Endothelial cell of umbilical vein (primary cell): ENCODE measurements around the gene AURKAIP1. TPM values are rescaled to one million over a fixed set of nuclear protein-coding genes. Genes with fewer than 3 reads are reported as not detected.
A peak's percentile ranks its signal among the peaks of the same experiment; 100 is the strongest.

Experiments
- BruUV-seq: library from RNA; stranded (reverse); fragments of 400-500 nt; replicated peaks from 2 replicates; lab custom pipeline; 2021; lab: Mats Ljungman, UMichigan
- CTCF ChIA-PET: fragments of 300-600, 350-600 bp; sonication (Branson Sonifier 250); formaldehyde crosslinking; loops from one replicate; lab custom pipeline; 2021; ENCODE audit warnings: antibody characterized with exemption, inconsistent platforms; lab: Charles Lee
- POLR2A ChIA-PET: fragments of 300-600, 350-600 bp; sonication (Branson Sonifier 250); formaldehyde crosslinking; loops from one replicate; lab custom pipeline; 2021; ENCODE audit warnings: antibody characterized with exemption, inconsistent platforms; lab: Charles Lee
- DNase-seq: peaks from one replicate; pipeline ENCODE4 v3.0.0-alpha.2; 2011; ENCODE audit warnings: low read depth, low spot score
- FAIRE-seq: peaks from 2 replicates; lab custom pipeline; 2011; peaks lifted over from hg19 to GRCh38; lab: Jason Lieb, UNC
- H2AFZ ChIP-seq: 2 replicates; pipeline ENCODE4 v1.6.0; 2012; ENCODE audit warnings: low read depth, low read length, control low read depth, inconsistent platforms
- H3K27ac ChIP-seq: 2 replicates; pipeline ENCODE4 v1.5.1; 2011; ENCODE audit warnings: low read depth, mild to moderate bottlenecking, control low read depth, low read length, moderate library complexity; ENCODE audit not compliant: insufficient read depth
- H3K27me3 ChIP-seq, 2 experiments: 2 replicates each; pipeline versions ENCODE4 v1.6.0 to v1.6.1; 2011; ENCODE audit warnings: low read length in 2 of 2, mixed read lengths in 1 of 2; ENCODE audit not compliant: control insufficient read depth in 2 of 2, insufficient read depth in 2 of 2
- H3K36me3 ChIP-seq, 2 experiments: 2 replicates in 1 of 2; 3 replicates in 1 of 2; pipeline ENCODE4 v1.5.1; 2011; ENCODE audit warnings: low read length in 2 of 2, mild to moderate bottlenecking in 1 of 2, moderate library complexity in 1 of 2; ENCODE audit not compliant: control insufficient read depth in 2 of 2, insufficient read depth in 2 of 2; ENCODE audit errors: extremely low read depth in 1 of 2
- H3K4me1 ChIP-seq: 3 replicates; pipeline ENCODE4 v1.5.1; 2011; ENCODE audit warnings: mild to moderate bottlenecking, low read length; ENCODE audit not compliant: control insufficient read depth, insufficient read depth; ENCODE audit errors: extremely low read depth
- H3K4me2 ChIP-seq: 2 replicates; pipeline ENCODE4 v1.6.1; 2011; ENCODE audit warnings: low read length, control low read depth, mixed read lengths; ENCODE audit not compliant: insufficient read depth
- H3K4me3 ChIP-seq, 3 experiments: fragments of 200-600 bp in 1 of 3; sonication (generic), shearing (Covaris generic) in 1 of 3; replicated peaks in 1 of 3; 2 replicates each; pipeline ENCODE4 v1.5.1; 2011 to 2016; ENCODE audit warnings: control low read depth in 3 of 3, low read length in 3 of 3, mild to moderate bottlenecking in 2 of 3, inconsistent platforms in 1 of 3, low read depth in 1 of 3, moderate library complexity in 1 of 3; ENCODE audit not compliant: insufficient read depth in 1 of 3
- H3K79me2 ChIP-seq: 2 replicates; pipeline ENCODE4 v1.6.0; 2012; ENCODE audit warnings: low read length, inconsistent platforms; ENCODE audit not compliant: control insufficient read depth, insufficient read depth
- H3K9ac ChIP-seq: replicated peaks from 2 replicates; pipeline ENCODE3; 2011; ENCODE audit warnings: low read length, control low read depth; ENCODE audit not compliant: insufficient read depth; ENCODE audit errors: extremely low read depth
- H3K9me1 ChIP-seq: replicated peaks from 3 replicates; pipeline ENCODE4 v1.6.0; 2011; ENCODE audit warnings: mild to moderate bottlenecking, low read length; ENCODE audit not compliant: control insufficient read depth, insufficient read depth; ENCODE audit errors: extremely low read depth
- H3K9me3 ChIP-seq: replicated peaks from 2 replicates; pipeline ENCODE4 v1.5.1; 2012; ENCODE audit warnings: low read length, inconsistent platforms; ENCODE audit not compliant: control insufficient read depth, insufficient read depth
- H4K20me1 ChIP-seq: replicated peaks from 2 replicates; pipeline ENCODE3; 2011; ENCODE audit warnings: mild to moderate bottlenecking, low read length; ENCODE audit not compliant: control insufficient read depth, insufficient read depth; ENCODE audit errors: extremely low read depth
- CTCF ChIP-seq, 2 donors: IDR thresholded peaks; 1 replicate in 1 of 2; 2 replicates in 1 of 2; pipeline ENCODE4 v1.5.1; 2011; ENCODE audit warnings: low read length in 2 of 2, mild to moderate bottlenecking in 2 of 2, moderate library complexity in 2 of 2, control low read depth in 1 of 2, inconsistent platforms in 1 of 2, low read depth in 1 of 2; ENCODE audit not compliant: insufficient read depth in 1 of 2; ENCODE audit errors: extremely low read depth in 1 of 2
- EZH2 ChIP-seq: IDR thresholded peaks from 2 replicates; pipeline ENCODE4 v1.6.1; 2012; ENCODE audit warnings: borderline replicate concordance, low read depth, mild to moderate bottlenecking, moderate library complexity, low read length, inconsistent platforms; ENCODE audit not compliant: severe bottlenecking
- FOS ChIP-seq: IDR thresholded peaks from 2 replicates; pipeline ENCODE4 v1.6.1; 2011; ENCODE audit warnings: mild to moderate bottlenecking, low read length, moderate library complexity, borderline replicate concordance; ENCODE audit not compliant: insufficient read depth
- POLR2A ChIP-seq: IDR thresholded peaks from 2 replicates; pipeline ENCODE4 v1.6.1; 2012; ENCODE audit warnings: low read depth, mild to moderate bottlenecking, control low read depth, low read length
- POLR2AphosphoS5 ChIP-seq: IDR thresholded peaks from 2 replicates; pipeline ENCODE4 v1.6.1; 2012; ENCODE audit warnings: low read depth, mild to moderate bottlenecking, control low read depth, low read length, moderate library complexity; ENCODE audit not compliant: insufficient read depth
- dilution Hi-C: fragments of 300-500 bp; cut with MboI; formaldehyde crosslinking; loops from one replicate; pipeline ENCODE4 v1.15.0; 2019; ENCODE audit warnings: low sequenced_read_pairs; ENCODE audit not compliant: extremely low pct_ligation_motif_present
- intact Hi-C: fragments of 100-400 bp; cut with micrococcal nuclease; formaldehyde crosslinking; loops from one replicate; pipeline ENCODE4 v1.10.0; 2022
- polyA plus RNA-seq, 4 experiments: library from polyadenylated mRNA; depleted of rRNA in 3 of 4; stranded (reverse) in 3 of 4; unstranded in 1 of 4; fragments of >200 nt; gene quantifications; 2 replicates each; pipeline versions ENCODE4 v1.2.1 to v1.2.3, GENCODE V29; 2011 to 2012; ENCODE audit warnings: missing spikeins in 1 of 4
- total RNA-seq: library from RNA; stranded (reverse); gene quantifications from 2 replicates; pipeline ENCODE4 v1.2.3, GENCODE V29; 2021

Gene AURKAIP1
- total and polyA plus RNA-seq, 2 donors (not counting 3 experiments of a cell fraction or from before 2014, with no cell fraction given), result 73.3 to 151 TPM

GRCh38 chr1:1400576-1401456 lies 25.8 kb upstream of the AURKAIP1 start:
- TF ChIP-seq POLR2AphosphoS5 (peak; percentile 13), FOS (no peak), EZH2 (no peak)
- peak overlapping the region; percentile 62 for H3K9ac ChIP-seq
- dilution Hi-C loops, result no loop called here
- no peak overlapping the region for H2AFZ ChIP-seq
- ChIA-PET POLR2A (interaction anchor here (0.6 to 0.9 kb wide), 2 partner anchors 12 to 111 kb away, joined by 3 to 5 read pairs; no protein-coding TSS in a partner anchor), CTCF (interaction anchor here (0.7 to 3.4 kb wide), 6 partner anchors 20 to 104 kb away, joined by 3 to 31 read pairs (median 4); partner anchors contain the start of gene AURKAIP1)
- BruUV-seq, result no TSS peak
- H3K79me2 ChIP-seq, result peaks cover 56% of the 10 kb centered on the region
- H3K27ac ChIP-seq, result peak overlapping the region; percentile 18
- H3K4me1 ChIP-seq, result peaks cover 22% of the 10 kb centered on the region
- H3K4me3 ChIP-seq, result peak overlapping the region in 2 of 3 experiments; percentile 80
- H4K20me1 ChIP-seq, result no peaks in the 10 kb centered on the region
- FAIRE-seq (peak; percentile 44), DNase-seq (no peak)
- no peaks in the 10 kb centered on the region for H3K27me3 ChIP-seq
- no peaks in the 10 kb centered on the region for H3K9me3 ChIP-seq
- H3K9me1 ChIP-seq, result no peaks in the 10 kb centered on the region
- intact Hi-C loops, result no loop called here
- H3K36me3 ChIP-seq, result peaks cover 13 to 30% of the 10 kb centered on the region in 2 experiments
- peak overlapping the region; percentile 68 for H3K4me2 ChIP-seq

GRCh38 chr1:1399872-1400575 lies 25.0 kb upstream of the AURKAIP1 start:
- no peaks in the 10 kb centered on the region for H3K9me1 ChIP-seq
- TSS peak; percentile 65 for BruUV-seq
- H3K9me3 ChIP-seq, result no peaks in the 10 kb centered on the region
- peaks cover 22% of the 10 kb centered on the region for H3K4me1 ChIP-seq
- intact Hi-C loops, result loop anchor here (1.0 kb wide), 4 partner anchors 7 to 71 kb away; partner anchors contain the start of genes ATAD3B, AURKAIP1 and MRPL20
- H4K20me1 ChIP-seq, result no peaks in the 10 kb centered on the region
- peak overlapping the region; percentile 18 for H3K27ac ChIP-seq
- H3K27me3 ChIP-seq, result no peaks in the 10 kb centered on the region
- peak overlapping the region; percentile 42 to 80 (median 80) for H3K4me3 ChIP-seq
- peak overlapping the region; percentile 8 for H2AFZ ChIP-seq
- CTCF ChIA-PET, result interaction anchor here (0.7 to 3.4 kb wide), 7 partner anchors 20 to 104 kb away, joined by 3 to 31 read pairs (median 4); partner anchors contain the start of gene AURKAIP1
- H3K79me2 ChIP-seq, result peaks cover 56% of the 10 kb centered on the region
- no peak for DNase-seq
- peak overlapping the region; percentile 62 for H3K9ac ChIP-seq
- POLR2A ChIA-PET, result interaction anchor here (0.6 to 1.5 kb wide), 3 partner anchors 11 to 111 kb away, joined by 3 to 6 read pairs (median 5); partner anchors contain the start of gene AURKAIP1
- peak overlapping the region; percentile 68 for H3K4me2 ChIP-seq
- dilution Hi-C loops, result no loop called here
- TF ChIP-seq CTCF (IDR thresholded peaks at IDR 0.05; ENCODE audit: extremely low read depth in 1 of 2, insufficient read depth in 1 of 2, low read depth in 1 of 2, low read length in 2 of 2) (no peak), POLR2A (peak; percentile 27)
- peak; percentile 15 for FAIRE-seq
- H3K36me3 ChIP-seq, result peaks cover 10 to 31% of the 10 kb centered on the region in 2 experiments
